Gastroesophageal sphincter (tissue), 3 donors: ENCODE measurements around the gene PTPRO.

Experiments used
- CTCF ChIP-seq, 4 experiments: fragments of 200-600 bp in 2 of 4; fragments of 450-650 bp in 2 of 4; sonication (generic) in 1 of 4; IDR thresholded peaks; one replicate each; pipeline ENCODE4 v1.5.1; 2017 to 2019; ENCODE audit warnings: antibody characterized with exemption in 4 of 4, mild to moderate bottlenecking in 2 of 4, moderate library complexity in 2 of 4
- EP300 ChIP-seq: sonication (generic); formaldehyde crosslinking; IDR thresholded peaks from one replicate; pipeline ENCODE4 v1.6.1; 2017; ENCODE audit warnings: antibody characterized with exemption, mild to moderate bottlenecking
- POLR2A ChIP-seq, 2 donors: fragments of 450-650 bp; IDR thresholded peaks; one replicate each; pipeline ENCODE4 v1.6.1; 2017; ENCODE audit warnings: antibody characterized with exemption in 2 of 2, mild to moderate bottlenecking in 2 of 2, moderate library complexity in 1 of 2

GRCh38 chr12:15496738-15497137 lies 174.4 kb downstream of the PTPRO start:
- TF ChIP-seq CTCF (IDR thresholded peaks at IDR 0.05) (no peak), EP300 (no peak), POLR2A (IDR thresholded peaks at IDR 0.05) (no peak)
